ENCODE data around the gene ABCD3. TPM values are rescaled to one million over a fixed set of nuclear protein-coding genes. Genes with fewer than 3 reads are reported as not detected.

ABCD3 gene
- polyA plus RNA-seq, 1 of the 3 experiments (the other 2 are of a cell fraction), result 6.5 TPM

- POLR2A ChIA-PET, result no interaction called here
- no peaks in the 10 kb centered on the region for H3F3A ChIP-seq (replicated peaks; ENCODE audit: insufficient read depth)
- no peak overlapping the region for H3K4me2 ChIP-seq
- CTCF ChIA-PET, result no interaction called here
- no peaks in the 10 kb centered on the region for H4K20me1 ChIP-seq (ENCODE audit: insufficient read depth)
- no peak overlapping the region for H3K27ac ChIP-seq (ENCODE audit: low read depth in 2 of 2, low read length in 1 of 2)
- no peaks in the 10 kb centered on the region for H3K9me3 ChIP-seq
- DNase-seq, result no peak
- no peaks in the 10 kb centered on the region; the same call in 1 of the 2 replicates for H3K27me3 ChIP-seq (ENCODE audit: insufficient read depth)
- no peak overlapping the region for H2AFZ ChIP-seq (ENCODE audit: low read depth)
- no peaks in the 10 kb centered on the region for H3K36me3 ChIP-seq (replicated peaks in 1 of 2; ENCODE audit: control insufficient read depth in 1 of 2, insufficient read depth in 2 of 2, low read length in 1 of 2)
- H3K79me2 ChIP-seq (ENCODE audit: insufficient read depth), result no peaks in the 10 kb centered on the region
- no peak for TF ChIP-seq MAX (IDR thresholded peaks at IDR 0.05; ENCODE audit: low read depth)
- no peak overlapping the region for H3K9ac ChIP-seq
- WGBS (ENCODE audit: low lambda C conversion rate), result 63% methylated on average over 1 of the region's 1 CpG
- H3K4me3 ChIP-seq (ENCODE audit: low read depth in 2 of 2, low read length in 1 of 2), result no peak overlapping the region
- H3K4me1 ChIP-seq (ENCODE audit: control insufficient read depth in 1 of 2, insufficient read depth in 2 of 2, low read depth in 1 of 2, low read length in 1 of 2), result peaks cover 2 to 6% of the 10 kb centered on the region in 2 experiments; a peak in 2 of 4 replicates
- no peaks in the 10 kb centered on the region for H3K9me2 ChIP-seq
Measured at GRCh38 chr1:94411237-94411636, 7.0 kb upstream of the ABCD3 start.

GRCh38 chr1:94413311-94413710 is 4.9 kb upstream of the ABCD3 start:
- WGBS (ENCODE audit: low lambda C conversion rate), result 85% methylated on average over 2 of the region's 2 CpGs
- H3K9me2 ChIP-seq, result no peaks in the 10 kb centered on the region
- H3K4me3 ChIP-seq (ENCODE audit: low read depth in 2 of 2, low read length in 1 of 2), result no peak overlapping the region

GRCh38 chr1:94416901-94417727 is 1.1 kb upstream of the ABCD3 start:
- Histone ChIP-seq H3K4me1 (ENCODE audit: control insufficient read depth in 1 of 2, insufficient read depth in 2 of 2, low read depth in 1 of 2, low read length in 1 of 2) (peaks cover 22 to 24% of the 10 kb centered on the region in 2 experiments), H3K27ac (ENCODE audit: low read depth in 2 of 2, low read length in 1 of 2) (peak overlapping the region; percentile 85 to 98), H3K4me2 (peak overlapping the region; percentile 64), H3K4me3 (ENCODE audit: low read depth in 2 of 2, low read length in 1 of 2) (peak overlapping the region; percentile 78 to 96), H4K20me1 (ENCODE audit: insufficient read depth) (peaks cover 14% of the 10 kb centered on the region), H3K9me3 (no peaks in the 10 kb centered on the region), H3K27me3 (ENCODE audit: insufficient read depth) (no peaks in the 10 kb centered on the region), H3F3A (replicated peaks; ENCODE audit: insufficient read depth) (peaks cover 12% of the 10 kb centered on the region), H3K36me3 (replicated peaks in 1 of 2; ENCODE audit: control insufficient read depth in 1 of 2, insufficient read depth in 2 of 2, low read length in 1 of 2) (no peaks in the 10 kb centered on the region), H3K9me2 (no peaks in the 10 kb centered on the region), H2AFZ (ENCODE audit: low read depth) (peak overlapping the region; percentile 95), H3K79me2 (ENCODE audit: insufficient read depth) (peaks cover 32% of the 10 kb centered on the region), H3K9ac (peak overlapping the region; percentile 80)
- no peak for DNase-seq
- 32% methylated on average over 15 of the region's 15 CpGs for WGBS (ENCODE audit: low lambda C conversion rate)
- ChIA-PET POLR2A (interaction anchor here (0.5 to 1.9 kb wide), 6 partner anchors 13 to 870 kb away, joined by 3 to 5 read pairs (median 4); no protein-coding TSS in a partner anchor), CTCF (interaction anchor here (0.6 to 2.1 kb wide), 11 partner anchors 8 to 392 kb away, joined by 3 to 11 read pairs (median 3); no protein-coding TSS in a partner anchor)
- TF ChIP-seq REST (IDR thresholded peaks at IDR 0.05; ENCODE audit: low read depth, low read length), result no peak
- TF ChIP-seq TAF1 (IDR thresholded peaks at IDR 0.05; ENCODE audit: borderline replicate concordance, low read depth, low read length), result no peak
- TF ChIP-seq EP300 (IDR thresholded peaks at IDR 0.05; ENCODE audit: borderline replicate concordance in 1 of 2, low read depth in 1 of 2, low read length in 1 of 2), result no peak
- no peak for TF ChIP-seq PBX3 (IDR thresholded peaks at IDR 0.05)
- TF ChIP-seq MXI1 (IDR thresholded peaks at IDR 0.05; ENCODE audit: low read depth, low read length), result no peak
- TF ChIP-seq NRF1 (IDR thresholded peaks at IDR 0.05; ENCODE audit: low read depth, low read length), result no peak
- no peak for TF ChIP-seq SIN3A (IDR thresholded peaks at IDR 0.05; ENCODE audit: borderline replicate concordance, low read depth, low read length)
- no peak for TF ChIP-seq RCOR1 (IDR thresholded peaks at IDR 0.05; ENCODE audit: low read length)
- TF ChIP-seq FOXJ3 (CRISPR knock-in tag; IDR thresholded peaks at IDR 0.05), result no peak
- TF ChIP-seq IRF3 (IDR thresholded peaks at IDR 0.05; ENCODE audit: low read depth, low read length), result no peak
- no peak for TF ChIP-seq EZH2phosphoT487 (IDR thresholded peaks at IDR 0.05; ENCODE audit: borderline replicate concordance, low read depth)
- TF ChIP-seq GABPA (IDR thresholded peaks at IDR 0.05; ENCODE audit: low read depth), result no peak

More at GRCh38 chr1:94413311-94413710, 4.9 kb upstream of the ABCD3 start:
- Histone ChIP-seq H2AFZ (ENCODE audit: low read depth) (no peak overlapping the region), H3K27ac (ENCODE audit: low read depth in 2 of 2, low read length in 1 of 2) (no peak overlapping the region), H3F3A (replicated peaks; ENCODE audit: insufficient read depth) (peaks cover 12% of the 10 kb centered on the region), H3K27me3 (ENCODE audit: insufficient read depth) (no peaks in the 10 kb centered on the region; the same call in 1 of the 2 replicates), H3K36me3 (replicated peaks in 1 of 2; ENCODE audit: control insufficient read depth in 1 of 2, insufficient read depth in 2 of 2, low read length in 1 of 2) (no peaks in the 10 kb centered on the region), H4K20me1 (ENCODE audit: insufficient read depth) (no peaks in the 10 kb centered on the region), H3K9ac (no peak overlapping the region), H3K4me1 (ENCODE audit: control insufficient read depth in 1 of 2, insufficient read depth in 2 of 2, low read depth in 1 of 2, low read length in 1 of 2) (peaks cover 12 to 15% of the 10 kb centered on the region in 2 experiments), H3K79me2 (ENCODE audit: insufficient read depth) (no peaks in the 10 kb centered on the region), H3K4me2 (no peak overlapping the region), H3K9me3 (no peaks in the 10 kb centered on the region)
- TF ChIP-seq TEAD4 (IDR thresholded peaks at IDR 0.05; ENCODE audit: borderline replicate concordance, insufficient read depth), result no peak
- ChIA-PET POLR2A (no interaction called here), CTCF (no interaction called here)
- DNase-seq, result no peak
